ENCODE data around the gene RORC. TPM values are rescaled to one million over a fixed set of nuclear protein-coding genes. Genes with fewer than 3 reads are reported as not detected.

Gene RORC
- total RNA-seq, 1 experiment from 2014 or later: 1.3 TPM

GRCh38 chr1:151801846-151802245, 29.8 kb downstream of the RORC start:
- H3K27me3 ChIP-seq (ENCODE audit: insufficient read depth, low read length): peaks cover 46% of the 10 kb centered on the region
- no peaks in the 10 kb centered on the region for H3K4me1 ChIP-seq (ENCODE audit: control insufficient read depth in 1 of 2, insufficient read depth in 2 of 2, low read length in 2 of 2)
- no peak overlapping the region for H3K9ac ChIP-seq (ENCODE audit: low read length)
- no peak overlapping the region for H3K27ac ChIP-seq (ENCODE audit: low read depth, low read length)
- no peak for DNase-seq (ENCODE audit: low read depth, low spot score)
- no peak overlapping the region for H2AFZ ChIP-seq (ENCODE audit: low read depth, low read length, poor library complexity, severe bottlenecking)
- TF ChIP-seq EZH2phosphoT487 (IDR thresholded peaks at IDR 0.05; ENCODE audit: borderline replicate concordance): no peak
- no peak for TF ChIP-seq ZFX (IDR thresholded peaks at IDR 0.05)
- no peak for TF ChIP-seq JUND (IDR thresholded peaks at IDR 0.05)
- TF ChIP-seq RAD21 (IDR thresholded peaks at IDR 0.05; ENCODE audit: low read depth): no peak
- no peak for TF ChIP-seq POLR2AphosphoS5 (IDR thresholded peaks at IDR 0.05; ENCODE audit: low read depth, low read length)
- no peak for TF ChIP-seq EGR1 (IDR thresholded peaks at IDR 0.05; ENCODE audit: low read depth)
- TF ChIP-seq, protein P1, sequence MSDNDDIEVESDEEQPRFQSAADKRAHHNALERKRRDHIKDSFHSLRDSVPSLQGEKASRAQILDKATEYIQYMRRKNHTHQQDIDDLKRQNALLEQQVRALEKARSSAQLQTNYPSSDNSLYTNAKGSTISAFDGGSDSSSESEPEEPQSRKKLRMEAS (IDR thresholded peaks at IDR 0.05): no peak
- no peak for TF ChIP-seq REST (IDR thresholded peaks at IDR 0.05; ENCODE audit: low read depth)
- TF ChIP-seq ZNF274 (IDR thresholded peaks at IDR 0.05; ENCODE audit: low read depth, low read length): no peak
- no peak for TF ChIP-seq SIN3A (IDR thresholded peaks at IDR 0.05; ENCODE audit: low read depth)
- TF ChIP-seq CTCF (IDR thresholded peaks at IDR 0.05 in 2 of 3, conservative IDR thresholded peaks at IDR 0.05 in 1 of 3; ENCODE audit: borderline replicate concordance in 1 of 3, insufficient read depth in 1 of 3, low read depth in 2 of 3, low read length in 2 of 3): no peak
- TF ChIP-seq SP1 (IDR thresholded peaks at IDR 0.05; ENCODE audit: low read depth): no peak
- TF ChIP-seq SRF (IDR thresholded peaks at IDR 0.05; ENCODE audit: low read depth): no peak
- no peak for TF ChIP-seq TCF7L2 (IDR thresholded peaks at IDR 0.05; ENCODE audit: borderline replicate concordance, extremely low read depth, insufficient read depth, insufficient read length)
- TF ChIP-seq YY1 (IDR thresholded peaks at IDR 0.05; ENCODE audit: extremely low read depth, insufficient replicate concordance, low read depth, low read length): no peak
- H3K79me2 ChIP-seq (ENCODE audit: insufficient read depth, low read length): no peaks in the 10 kb centered on the region
- no peak for ATAC-seq
- no peaks in the 10 kb centered on the region for H3K9me3 ChIP-seq (ENCODE audit: control insufficient read depth in 1 of 2, insufficient read depth in 1 of 2, low read depth in 1 of 2, low read length in 2 of 2)
- intact Hi-C loops (cut with micrococcal nuclease): no loop called here
- POLR2A ChIA-PET: no interaction called here
- H3K4me3 ChIP-seq (replicated peaks in 1 of 2; ENCODE audit: low read depth in 1 of 2, low read length in 2 of 2): no peak overlapping the region
- H3K36me3 ChIP-seq (ENCODE audit: control insufficient read depth in 1 of 2, insufficient read depth in 2 of 2, low read length in 2 of 2): no peaks in the 10 kb centered on the region
- H3K9me2 ChIP-seq (ENCODE audit: insufficient read depth): no peaks in the 10 kb centered on the region
- H4K20me1 ChIP-seq (ENCODE audit: insufficient read depth): no peaks in the 10 kb centered on the region
- CTCF ChIA-PET: no interaction called here
- BruUV-seq (replicated peaks): no TSS peak
- no peak overlapping the region for H3K4me2 ChIP-seq (ENCODE audit: low read length)
- RAD21 ChIA-PET (ENCODE audit: low non-redundant PET in 1 of 2, low total read pairs in 2 of 2, uncharacterized antibody in 2 of 2, unreplicated experiment in 2 of 2): no interaction called here
